HepG2 (cell line): ENCODE data around the gene CS. TPM values are rescaled to one million over a fixed set of nuclear protein-coding genes. Genes with fewer than 3 reads are reported as not detected.
A peak's percentile ranks its signal among the peaks of the same experiment; 100 is the strongest.

ENCODE experiments used
- ELF1 ChIP-seq: sonication (generic); formaldehyde crosslinking; IDR thresholded peaks from 2 replicates; pipeline ENCODE4 v1.4.0; 2020; ENCODE audit warnings: missing genetic modification reagents
- KLF6 ChIP-seq: IDR thresholded peaks from 2 replicates; pipeline ENCODE4 v1.8.0; 2016; ENCODE audit warnings: missing biosample characterization, missing genetic modification reagents
- MED13 ChIP-seq: sonication (generic); formaldehyde crosslinking; IDR thresholded peaks from 2 replicates; pipeline ENCODE4 v1.5.0; 2020; ENCODE audit warnings: missing genetic modification reagents
- MED8 ChIP-seq: sonication (generic); formaldehyde crosslinking; IDR thresholded peaks from 2 replicates; pipeline ENCODE4 v1.8.1; 2023; ENCODE audit warnings: mild to moderate bottlenecking, missing genetic modification reagents; ENCODE audit not compliant: insufficient replicate concordance
- MYC ChIP-seq: sonication (generic); formaldehyde crosslinking; IDR thresholded peaks from 2 replicates; pipeline ENCODE4 v1.9.0; 2021; ENCODE audit warnings: missing genetic modification reagents, borderline replicate concordance
- NR2F6 ChIP-seq, 2 experiments: IDR thresholded peaks; 2 replicates each; pipeline ENCODE4 v1.6.1; 2016; ENCODE audit warnings: antibody characterized with exemption in 1 of 2, mild to moderate bottlenecking in 1 of 2
- TMF1 ChIP-seq: sonication (generic); formaldehyde crosslinking; IDR thresholded peaks from 2 replicates; pipeline ENCODE4 v1.8.1; 2022; ENCODE audit warnings: low read depth, missing genetic modification reagents
- U2AF1 ChIP-seq: fragments of 200-400 bp; formaldehyde crosslinking; optimal IDR thresholded peaks from 2 replicates; pipeline ENCODE3; 2017; ENCODE audit warnings: mild to moderate bottlenecking, low read depth, low read length
- ZFP1 ChIP-seq: IDR thresholded peaks from 2 replicates; pipeline ENCODE4 v1.6.1; 2016
- ZFP36L1 ChIP-seq: sonication (generic); formaldehyde crosslinking; IDR thresholded peaks from 2 replicates; pipeline ENCODE4 v1.8.0; 2022; ENCODE audit warnings: mild to moderate bottlenecking, missing genetic modification reagents, moderate library complexity
- ZNF160 ChIP-seq: sonication (generic); formaldehyde crosslinking; IDR thresholded peaks from 2 replicates; pipeline ENCODE4 v1.8.0; 2022; ENCODE audit warnings: mild to moderate bottlenecking, inconsistent platforms, missing genetic modification reagents
- ZNF263 ChIP-seq: sonication (generic); formaldehyde crosslinking; IDR thresholded peaks from 2 replicates; pipeline ENCODE4 v1.4.0; 2020; ENCODE audit warnings: missing genetic modification reagents
- ZNF383 ChIP-seq: sonication (generic); formaldehyde crosslinking; IDR thresholded peaks from 2 replicates; pipeline ENCODE4 v1.4.0; 2020; ENCODE audit warnings: missing genetic modification reagents, mild to moderate bottlenecking, borderline replicate concordance
- ZNF577 ChIP-seq: sonication (generic); formaldehyde crosslinking; IDR thresholded peaks from 2 replicates; pipeline ENCODE4 v1.4.0; 2020; ENCODE audit warnings: mild to moderate bottlenecking, low read depth, missing genetic modification reagents, borderline replicate concordance
- ZZZ3 ChIP-seq: sonication (generic); formaldehyde crosslinking; IDR thresholded peaks from 2 replicates; pipeline ENCODE4 v1.4.0; 2020; ENCODE audit warnings: missing genetic modification reagents, mild to moderate bottlenecking, borderline replicate concordance
- polyA plus RNA-seq, 8 experiments: library from polyadenylated mRNA; depleted of rRNA in 3 of 8; stranded (reverse) in 7 of 8; unstranded in 1 of 8; fragments of >200 nt; fragmentation: Illumina TruSeq in 4 of 8; extraction: Trizol in 4 of 8; gene quantifications; 2 replicates each; pipeline versions ENCODE4 v1.2.1 to v1.2.3, GENCODE V29; 2011 to 2016; ENCODE audit warnings: low read depth in 4 of 8, missing spikeins in 1 of 8, mixed read lengths in 1 of 8; ENCODE audit not compliant: insufficient read depth in 1 of 8
- total RNA-seq, 5 experiments: library from RNA; depleted of rRNA; stranded (reverse); fragments of >200 nt; fragmentation: Illumina TruSeq; extraction: Trizol; gene quantifications; 2 replicates each; pipeline ENCODE4 v1.2.3, GENCODE V29; 2016; ENCODE audit warnings: low read depth in 1 of 5
- TF ChIP-seq, protein P1 (sequence below): sonication (generic); formaldehyde crosslinking; IDR thresholded peaks from 2 replicates; pipeline ENCODE4 v1.8.1; 2023; ENCODE audit warnings: mild to moderate bottlenecking, inconsistent platforms, moderate library complexity, missing genetic modification reagents, borderline replicate concordance
- TF ChIP-seq, protein P2 (sequence below): sonication (generic); formaldehyde crosslinking; IDR thresholded peaks from 2 replicates; pipeline ENCODE4 v1.8.0; 2022; ENCODE audit warnings: missing genetic modification reagents, mild to moderate bottlenecking, moderate library complexity, borderline replicate concordance
- TF ChIP-seq, protein P3 (sequence below): sonication (generic); formaldehyde crosslinking; conservative IDR thresholded peaks from 2 replicates; pipeline ENCODE4 v1.8.0; 2022; ENCODE audit warnings: low read depth, missing genetic modification reagents
- TF ChIP-seq, protein P4 (sequence below): sonication (generic); formaldehyde crosslinking; IDR thresholded peaks from 2 replicates; pipeline ENCODE4 v1.4.0; 2020; ENCODE audit warnings: missing genetic modification reagents, borderline replicate concordance
- TF ChIP-seq, protein P5 (sequence below): sonication (generic); formaldehyde crosslinking; IDR thresholded peaks from 2 replicates; pipeline ENCODE4 v1.4.0; 2020; ENCODE audit warnings: missing genetic modification reagents
- TF ChIP-seq, protein P6 (sequence below): sonication (generic); formaldehyde crosslinking; IDR thresholded peaks from 2 replicates; pipeline ENCODE4 v1.4.0; 2020; ENCODE audit warnings: mild to moderate bottlenecking, missing genetic modification reagents

The CS gene
- total and polyA plus RNA-seq, 2 of the 13 experiments (the other 11 are each of a cell fraction or from before 2014, with no cell fraction given), result 173 to 175 TPM

DNA sequence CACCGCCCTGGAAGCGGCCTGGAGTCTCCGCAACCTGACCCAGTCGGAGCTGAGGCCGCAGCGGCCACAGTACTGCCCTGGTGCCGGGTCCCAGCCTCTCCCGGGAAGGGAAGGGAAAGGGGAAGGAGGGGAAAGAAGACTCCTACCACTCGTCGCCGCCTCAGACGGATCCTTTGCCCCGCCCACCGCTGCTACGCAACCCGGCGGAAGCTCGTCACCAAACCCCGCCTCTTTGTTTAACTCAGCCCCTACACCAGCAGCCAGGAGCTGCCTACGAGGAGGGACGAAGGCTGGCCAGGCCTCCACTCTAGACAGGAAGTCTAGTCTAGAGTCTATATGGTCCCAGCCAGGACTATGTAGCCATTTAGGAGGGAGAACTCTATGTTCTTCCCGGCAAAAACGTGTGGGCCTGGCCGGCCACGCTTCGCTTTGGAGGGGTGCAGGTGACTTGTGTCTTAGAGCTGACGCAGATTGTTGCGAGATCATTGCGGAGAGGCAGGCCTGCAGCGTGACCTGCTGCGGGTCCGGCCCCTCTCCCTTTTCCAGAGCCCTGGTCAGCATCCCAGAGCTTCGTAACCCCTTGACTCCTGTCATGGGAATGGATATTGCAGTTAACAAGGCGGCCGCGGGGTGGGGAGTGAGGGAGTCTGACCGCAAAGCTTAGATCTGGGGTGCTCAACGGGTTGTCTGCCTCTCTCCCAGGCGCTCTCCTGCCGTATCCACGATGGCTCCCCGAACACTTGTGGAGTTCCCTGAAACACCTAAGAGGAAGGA lies 78.2 kb downstream of the CS start, which contains the start of gene RNF41 (continued):
- TF ChIP-seq, protein P1, sequence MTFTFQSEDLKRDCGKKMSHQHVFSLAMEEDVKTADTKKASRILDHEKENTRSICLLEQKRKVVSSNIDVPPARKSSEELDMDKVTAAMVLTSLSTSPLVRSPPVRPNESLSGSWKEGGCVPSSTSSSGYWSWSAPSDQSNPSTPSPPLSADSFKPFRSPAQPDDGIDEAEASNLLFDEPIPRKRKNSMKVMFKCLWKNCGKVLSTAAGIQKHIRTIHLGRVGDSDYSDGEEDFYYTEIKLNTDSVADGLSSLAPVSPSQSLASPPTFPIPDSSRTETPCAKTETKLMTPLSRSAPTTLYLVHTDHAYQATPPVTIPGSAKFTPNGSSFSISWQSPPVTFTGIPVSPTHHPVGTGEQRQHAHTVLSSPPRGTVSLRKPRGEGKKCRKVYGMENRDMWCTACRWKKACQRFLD, result no peak
- TF ChIP-seq ZFP1 (CRISPR knock-in tag) (peak; percentile 61; the same call in 1 of the 2 replicates), MYC (CRISPR knock-in tag) (peak; percentile 80), ZFP36L1 (CRISPR knock-in tag) (no peak), U2AF1 (peak; percentile 31), MED13 (CRISPR knock-in tag) (peak; percentile 78; the same call in 1 of the 2 replicates), ELF1 (CRISPR knock-in tag) (peak; percentile 82), ZZZ3 (CRISPR knock-in tag) (peak; percentile 74; the same call in 1 of the 2 replicates), MED8 (CRISPR knock-in tag) (no peak), ZNF263 (CRISPR knock-in tag) (peak; percentile 73), KLF6 (no peak; the same call in 1 of the 2 replicates), ZNF160 (0 out of 2 replicates have a peak, but pooled peaks have one; percentile 58), ZNF577 (CRISPR knock-in tag) (no peak), ZNF383 (no peak), NR2F6 (IDR thresholded peaks at IDR 0.05) (no peak), NR2F6 (CRISPR knock-in tag; IDR thresholded peaks at IDR 0.05) (0 out of 2 replicates have a peak, but pooled peaks have one; percentile 38), TMF1 (CRISPR knock-in tag) (no peak)
- TF ChIP-seq, protein P2, sequence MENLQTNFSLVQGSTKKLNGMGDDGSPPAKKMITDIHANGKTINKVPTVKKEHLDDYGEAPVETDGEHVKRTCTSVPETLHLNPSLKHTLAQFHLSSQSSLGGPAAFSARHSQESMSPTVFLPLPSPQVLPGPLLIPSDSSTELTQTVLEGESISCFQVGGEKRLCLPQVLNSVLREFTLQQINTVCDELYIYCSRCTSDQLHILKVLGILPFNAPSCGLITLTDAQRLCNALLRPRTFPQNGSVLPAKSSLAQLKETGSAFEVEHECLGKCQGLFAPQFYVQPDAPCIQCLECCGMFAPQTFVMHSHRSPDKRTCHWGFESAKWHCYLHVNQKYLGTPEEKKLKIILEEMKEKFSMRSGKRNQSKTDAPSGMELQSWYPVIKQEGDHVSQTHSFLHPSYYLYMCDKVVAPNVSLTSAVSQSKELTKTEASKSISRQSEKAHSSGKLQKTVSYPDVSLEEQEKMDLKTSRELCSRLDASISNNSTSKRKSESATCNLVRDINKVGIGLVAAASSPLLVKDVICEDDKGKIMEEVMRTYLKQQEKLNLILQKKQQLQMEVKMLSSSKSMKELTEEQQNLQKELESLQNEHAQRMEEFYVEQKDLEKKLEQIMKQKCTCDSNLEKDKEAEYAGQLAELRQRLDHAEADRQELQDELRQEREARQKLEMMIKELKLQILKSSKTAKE (CRISPR knock-in tag), result no peak
- TF ChIP-seq, protein P3, sequence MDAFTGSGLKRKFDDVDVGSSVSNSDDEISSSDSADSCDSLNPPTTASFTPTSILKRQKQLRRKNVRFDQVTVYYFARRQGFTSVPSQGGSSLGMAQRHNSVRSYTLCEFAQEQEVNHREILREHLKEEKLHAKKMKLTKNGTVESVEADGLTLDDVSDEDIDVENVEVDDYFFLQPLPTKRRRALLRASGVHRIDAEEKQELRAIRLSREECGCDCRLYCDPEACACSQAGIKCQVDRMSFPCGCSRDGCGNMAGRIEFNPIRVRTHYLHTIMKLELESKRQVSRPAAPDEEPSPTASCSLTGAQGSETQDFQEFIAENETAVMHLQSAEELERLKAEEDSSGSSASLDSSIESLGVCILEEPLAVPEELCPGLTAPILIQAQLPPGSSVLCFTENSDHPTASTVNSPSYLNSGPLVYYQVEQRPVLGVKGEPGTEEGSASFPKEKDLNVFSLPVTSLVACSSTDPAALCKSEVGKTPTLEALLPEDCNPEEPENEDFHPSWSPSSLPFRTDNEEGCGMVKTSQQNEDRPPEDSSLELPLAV (CRISPR knock-in tag), result no peak
- TF ChIP-seq, protein P4, sequence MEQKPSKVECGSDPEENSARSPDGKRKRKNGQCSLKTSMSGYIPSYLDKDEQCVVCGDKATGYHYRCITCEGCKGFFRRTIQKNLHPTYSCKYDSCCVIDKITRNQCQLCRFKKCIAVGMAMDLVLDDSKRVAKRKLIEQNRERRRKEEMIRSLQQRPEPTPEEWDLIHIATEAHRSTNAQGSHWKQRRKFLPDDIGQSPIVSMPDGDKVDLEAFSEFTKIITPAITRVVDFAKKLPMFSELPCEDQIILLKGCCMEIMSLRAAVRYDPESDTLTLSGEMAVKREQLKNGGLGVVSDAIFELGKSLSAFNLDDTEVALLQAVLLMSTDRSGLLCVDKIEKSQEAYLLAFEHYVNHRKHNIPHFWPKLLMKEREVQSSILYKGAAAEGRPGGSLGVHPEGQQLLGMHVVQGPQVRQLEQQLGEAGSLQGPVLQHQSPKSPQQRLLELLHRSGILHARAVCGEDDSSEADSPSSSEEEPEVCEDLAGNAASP, result no peak
- TF ChIP-seq, protein P5, sequence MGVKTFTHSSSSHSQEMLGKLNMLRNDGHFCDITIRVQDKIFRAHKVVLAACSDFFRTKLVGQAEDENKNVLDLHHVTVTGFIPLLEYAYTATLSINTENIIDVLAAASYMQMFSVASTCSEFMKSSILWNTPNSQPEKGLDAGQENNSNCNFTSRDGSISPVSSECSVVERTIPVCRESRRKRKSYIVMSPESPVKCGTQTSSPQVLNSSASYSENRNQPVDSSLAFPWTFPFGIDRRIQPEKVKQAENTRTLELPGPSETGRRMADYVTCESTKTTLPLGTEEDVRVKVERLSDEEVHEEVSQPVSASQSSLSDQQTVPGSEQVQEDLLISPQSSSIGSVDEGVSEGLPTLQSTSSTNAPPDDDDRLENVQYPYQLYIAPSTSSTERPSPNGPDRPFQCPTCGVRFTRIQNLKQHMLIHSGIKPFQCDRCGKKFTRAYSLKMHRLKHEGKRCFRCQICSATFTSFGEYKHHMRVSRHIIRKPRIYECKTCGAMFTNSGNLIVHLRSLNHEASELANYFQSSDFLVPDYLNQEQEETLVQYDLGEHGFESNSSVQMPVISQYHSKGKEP, result 0 out of 2 replicates have a peak, but pooled peaks have one; percentile 31
- TF ChIP-seq, protein P6, sequence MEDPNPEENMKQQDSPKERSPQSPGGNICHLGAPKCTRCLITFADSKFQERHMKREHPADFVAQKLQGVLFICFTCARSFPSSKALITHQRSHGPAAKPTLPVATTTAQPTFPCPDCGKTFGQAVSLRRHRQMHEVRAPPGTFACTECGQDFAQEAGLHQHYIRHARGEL (CRISPR knock-in tag), result no peak
